ENCODE results near the gene UBE3D.

UBE3D gene

GRCh38 chr6:82890240-82890639 lies 175.4 kb downstream of the UBE3D start:
- ATAC-seq = no peak
- TF ChIP-seq TOX (CRISPR knock-in tag; IDR thresholded peaks at IDR 0.05; ENCODE audit: borderline replicate concordance) = no peak
- TF ChIP-seq, protein P1, sequence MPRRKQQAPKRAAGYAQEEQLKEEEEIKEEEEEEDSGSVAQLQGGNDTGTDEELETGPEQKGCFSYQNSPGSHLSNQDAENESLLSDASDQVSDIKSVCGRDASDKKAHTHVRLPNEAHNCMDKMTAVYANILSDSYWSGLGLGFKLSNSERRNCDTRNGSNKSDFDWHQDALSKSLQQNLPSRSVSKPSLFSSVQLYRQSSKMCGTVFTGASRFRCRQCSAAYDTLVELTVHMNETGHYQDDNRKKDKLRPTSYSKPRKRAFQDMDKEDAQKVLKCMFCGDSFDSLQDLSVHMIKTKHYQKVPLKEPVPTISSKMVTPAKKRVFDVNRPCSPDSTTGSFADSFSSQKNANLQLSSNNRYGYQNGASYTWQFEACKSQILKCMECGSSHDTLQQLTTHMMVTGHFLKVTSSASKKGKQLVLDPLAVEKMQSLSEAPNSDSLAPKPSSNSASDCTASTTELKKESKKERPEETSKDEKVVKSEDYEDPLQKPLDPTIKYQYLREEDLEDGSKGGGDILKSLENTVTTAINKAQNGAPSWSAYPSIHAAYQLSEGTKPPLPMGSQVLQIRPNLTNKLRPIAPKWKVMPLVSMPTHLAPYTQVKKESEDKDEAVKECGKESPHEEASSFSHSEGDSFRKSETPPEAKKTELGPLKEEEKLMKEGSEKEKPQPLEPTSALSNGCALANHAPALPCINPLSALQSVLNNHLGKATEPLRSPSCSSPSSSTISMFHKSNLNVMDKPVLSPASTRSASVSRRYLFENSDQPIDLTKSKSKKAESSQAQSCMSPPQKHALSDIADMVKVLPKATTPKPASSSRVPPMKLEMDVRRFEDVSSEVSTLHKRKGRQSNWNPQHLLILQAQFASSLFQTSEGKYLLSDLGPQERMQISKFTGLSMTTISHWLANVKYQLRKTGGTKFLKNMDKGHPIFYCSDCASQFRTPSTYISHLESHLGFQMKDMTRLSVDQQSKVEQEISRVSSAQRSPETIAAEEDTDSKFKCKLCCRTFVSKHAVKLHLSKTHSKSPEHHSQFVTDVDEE (CRISPR knock-in tag; IDR thresholded peaks at IDR 0.05) = no peak
- TF ChIP-seq ZC3H10 (CRISPR knock-in tag; IDR thresholded peaks at IDR 0.05) = no peak
- no peak for TF ChIP-seq RARB (CRISPR knock-in tag; IDR thresholded peaks at IDR 0.05)
- no peak for TF ChIP-seq TCF4 (CRISPR knock-in tag; IDR thresholded peaks at IDR 0.05; ENCODE audit: borderline replicate concordance)
- TF ChIP-seq POU6F1 (CRISPR knock-in tag; IDR thresholded peaks at IDR 0.05; ENCODE audit: borderline replicate concordance, low read depth) = no peak
- no peak for TF ChIP-seq GLIS3 (CRISPR knock-in tag; IDR thresholded peaks at IDR 0.05)
- no peak for TF ChIP-seq ISL1 (CRISPR knock-in tag; IDR thresholded peaks at IDR 0.05)
- no peak for TF ChIP-seq ZFP3 (CRISPR knock-in tag; IDR thresholded peaks at IDR 0.05)
- TF ChIP-seq ZNF70 (CRISPR knock-in tag; IDR thresholded peaks at IDR 0.05) = no peak
- TF ChIP-seq, protein P2, sequence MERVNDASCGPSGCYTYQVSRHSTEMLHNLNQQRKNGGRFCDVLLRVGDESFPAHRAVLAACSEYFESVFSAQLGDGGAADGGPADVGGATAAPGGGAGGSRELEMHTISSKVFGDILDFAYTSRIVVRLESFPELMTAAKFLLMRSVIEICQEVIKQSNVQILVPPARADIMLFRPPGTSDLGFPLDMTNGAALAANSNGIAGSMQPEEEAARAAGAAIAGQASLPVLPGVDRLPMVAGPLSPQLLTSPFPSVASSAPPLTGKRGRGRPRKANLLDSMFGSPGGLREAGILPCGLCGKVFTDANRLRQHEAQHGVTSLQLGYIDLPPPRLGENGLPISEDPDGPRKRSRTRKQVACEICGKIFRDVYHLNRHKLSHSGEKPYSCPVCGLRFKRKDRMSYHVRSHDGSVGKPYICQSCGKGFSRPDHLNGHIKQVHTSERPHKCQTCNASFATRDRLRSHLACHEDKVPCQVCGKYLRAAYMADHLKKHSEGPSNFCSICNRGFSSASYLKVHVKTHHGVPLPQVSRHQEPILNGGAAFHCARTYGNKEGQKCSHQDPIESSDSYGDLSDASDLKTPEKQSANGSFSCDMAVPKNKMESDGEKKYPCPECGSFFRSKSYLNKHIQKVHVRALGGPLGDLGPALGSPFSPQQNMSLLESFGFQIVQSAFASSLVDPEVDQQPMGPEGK (CRISPR knock-in tag; IDR thresholded peaks at IDR 0.05; ENCODE audit: borderline replicate concordance) = no peak
- TF ChIP-seq ARNTL (CRISPR knock-in tag; IDR thresholded peaks at IDR 0.05; ENCODE audit: borderline replicate concordance, low read depth) = no peak
- no peak for TF ChIP-seq CSDC2 (CRISPR knock-in tag; IDR thresholded peaks at IDR 0.05)
- no peak for TF ChIP-seq SNAI2 (CRISPR knock-in tag; IDR thresholded peaks at IDR 0.05)
- TF ChIP-seq BACH2 (CRISPR knock-in tag; IDR thresholded peaks at IDR 0.05; ENCODE audit: borderline replicate concordance) = no peak

GRCh38 chr6:82889143-82889542 lies 176.5 kb downstream of the UBE3D start:
- no peak for ATAC-seq
- no peak for TF ChIP-seq ZNF565 (CRISPR knock-in tag; conservative IDR thresholded peaks at IDR 0.05; ENCODE audit: low read depth)
- no peak for TF ChIP-seq ZNF70 (CRISPR knock-in tag; IDR thresholded peaks at IDR 0.05)
- TF ChIP-seq, protein P1 (CRISPR knock-in tag; IDR thresholded peaks at IDR 0.05) = no peak
- TF ChIP-seq GLIS3 (CRISPR knock-in tag; IDR thresholded peaks at IDR 0.05) = no peak
- TF ChIP-seq, protein P2 (CRISPR knock-in tag; IDR thresholded peaks at IDR 0.05; ENCODE audit: borderline replicate concordance) = no peak
- TF ChIP-seq POU6F1 (CRISPR knock-in tag; IDR thresholded peaks at IDR 0.05; ENCODE audit: borderline replicate concordance, low read depth) = no peak
- TF ChIP-seq BACH2 (CRISPR knock-in tag; IDR thresholded peaks at IDR 0.05; ENCODE audit: borderline replicate concordance) = no peak
- no peak for TF ChIP-seq OSR1 (CRISPR knock-in tag; IDR thresholded peaks at IDR 0.05)
- no peak for TF ChIP-seq CREB5 (CRISPR knock-in tag; IDR thresholded peaks at IDR 0.05; ENCODE audit: low read depth)
- no peak for TF ChIP-seq RARB (CRISPR knock-in tag; IDR thresholded peaks at IDR 0.05)

All from SK-N-SH treated with all-trans-retinoic acid at 6 μM for 48 hours (cell line).